SK-N-SH (cell line): ENCODE measurements around the gene SLC4A2. TPM values are rescaled to one million over a fixed set of nuclear protein-coding genes. Genes with fewer than 3 reads are reported as not detected.

Source experiments
- CTCF ChIA-PET: fragments of 300-600, 350-600 bp; formaldehyde crosslinking; extraction: SDS; loops from one replicate; lab custom pipeline; 2021; lab: Yijun Ruan, JAX
- POLR2A ChIA-PET: fragments of 350-600 bp; sonication (Branson Sonifier 250); formaldehyde crosslinking; extraction: SDS; loops from one replicate; lab custom pipeline; 2020; ENCODE audit warnings: antibody characterized with exemption, inconsistent platforms; lab: Yijun Ruan, JAX
- DNase-seq: peaks from one replicate; pipeline ENCODE4 v3.0.0; 2012
- H2AFZ ChIP-seq: fragments of 200-600 bp; sonication (generic); 2 replicates; pipeline ENCODE4 v1.8.1; 2016; ENCODE audit warnings: antibody characterized with exemption, mild to moderate bottlenecking, low read depth
- H3F3A ChIP-seq: fragments of 200-600 bp; sonication (generic); replicated peaks from 2 replicates; pipeline ENCODE3; 2016; ENCODE audit warnings: antibody characterized with exemption, mild to moderate bottlenecking; ENCODE audit not compliant: insufficient read depth
- H3K27ac ChIP-seq, 2 experiments: fragments of 200-500 bp in 1 of 2; fragments of 200-600 bp in 1 of 2; sonication (Bioruptor generic) in 1 of 2; sonication (generic), shearing (Covaris generic) in 1 of 2; 2 replicates each; pipeline versions ENCODE4 v1.5.1 to v1.6.1; 2014 to 2016; ENCODE audit warnings: low read depth in 2 of 2, inconsistent platforms in 1 of 2, low read length in 1 of 2, mild to moderate bottlenecking in 1 of 2, mixed read lengths in 1 of 2
- H3K27me3 ChIP-seq: fragments of 200-600 bp; sonication (generic), shearing (Covaris generic); 2 replicates; pipeline ENCODE4 v1.6.1; 2016; ENCODE audit warnings: mixed run types; ENCODE audit not compliant: insufficient read depth
- H3K36me3 ChIP-seq, 2 experiments: fragments of 200-500 bp in 1 of 2; fragments of 200-600 bp in 1 of 2; sonication (Bioruptor generic) in 1 of 2; sonication (generic) in 1 of 2; replicated peaks in 1 of 2; 2 replicates each; pipeline versions ENCODE3 to v1.5.1; 2014 to 2016; ENCODE audit warnings: low read length in 1 of 2, mild to moderate bottlenecking in 1 of 2; ENCODE audit not compliant: insufficient read depth in 2 of 2, control insufficient read depth in 1 of 2
- H3K4me1 ChIP-seq, 2 experiments: fragments of 200-500 bp in 1 of 2; fragments of 200-600 bp in 1 of 2; sonication (Bioruptor generic) in 1 of 2; sonication (generic), shearing (Covaris generic) in 1 of 2; 2 replicates each; pipeline versions ENCODE4 v1.5.1 to v1.6.1; 2014 to 2016; ENCODE audit warnings: low read depth in 1 of 2, low read length in 1 of 2, mixed run types in 1 of 2; ENCODE audit not compliant: insufficient read depth in 2 of 2, control insufficient read depth in 1 of 2
- H3K4me2 ChIP-seq: fragments of 200-600 bp; sonication (generic), shearing (Covaris generic); 2 replicates; pipeline ENCODE4 v1.6.1; 2017; ENCODE audit warnings: mixed run types
- H3K4me3 ChIP-seq, 2 experiments: fragments of 200-500 bp in 1 of 2; fragments of 200-600 bp in 1 of 2; sonication (Bioruptor generic) in 1 of 2; sonication (generic), shearing (Covaris generic) in 1 of 2; 2 replicates each; pipeline versions ENCODE4 v1.5.1 to v1.8.1; 2014 to 2016; ENCODE audit warnings: low read depth in 2 of 2, inconsistent platforms in 1 of 2, low read length in 1 of 2, mild to moderate bottlenecking in 1 of 2, mixed read lengths in 1 of 2, moderate library complexity in 1 of 2
- H3K79me2 ChIP-seq: fragments of 200-600 bp; sonication (generic); 2 replicates; pipeline ENCODE4 v1.8.1; 2017; ENCODE audit warnings: mild to moderate bottlenecking; ENCODE audit not compliant: insufficient read depth
- H3K9ac ChIP-seq: fragments of 200-600 bp; sonication (generic); 2 replicates; pipeline ENCODE4 v1.6.1; 2017; ENCODE audit warnings: mixed run types
- H3K9me2 ChIP-seq: fragments of 200-600 bp; sonication (generic); 2 replicates; pipeline ENCODE4 v1.6.1; 2017; ENCODE audit warnings: mixed run types
- H3K9me3 ChIP-seq: fragments of 200-600 bp; sonication (generic); 2 replicates; pipeline ENCODE4 v1.6.1; 2017; ENCODE audit warnings: mixed run types, mild to moderate bottlenecking, moderate library complexity
- H4K20me1 ChIP-seq: fragments of 200-600 bp; sonication (generic); 2 replicates; pipeline ENCODE4 v1.6.1; 2017; ENCODE audit warnings: mild to moderate bottlenecking, mixed run types; ENCODE audit not compliant: insufficient read depth
- CTCF ChIP-seq: fragments of 200-600 bp; sonication (generic); IDR thresholded peaks from 2 replicates; pipeline ENCODE4 v1.6.1; 2017; ENCODE audit warnings: antibody characterized with exemption, mild to moderate bottlenecking, moderate library complexity
- EP300 ChIP-seq, 2 experiments: IDR thresholded peaks; 2 replicates each; pipeline versions ENCODE4 v1.4.0 to v1.6.1; 2012; ENCODE audit warnings: borderline replicate concordance in 1 of 2, low read depth in 1 of 2, low read length in 1 of 2
- GATA2 ChIP-seq: sonication (generic); formaldehyde crosslinking; IDR thresholded peaks from 2 replicates; pipeline ENCODE4 v1.5.0; 2020; ENCODE audit warnings: mild to moderate bottlenecking, missing genetic modification reagents
- MXI1 ChIP-seq: IDR thresholded peaks from 2 replicates; pipeline ENCODE4 v1.6.1; 2012; ENCODE audit warnings: mild to moderate bottlenecking, low read depth, low read length, improper control_type of control experiment
- RAD21 ChIP-seq: IDR thresholded peaks from 2 replicates; pipeline ENCODE4 v1.6.1; 2012; ENCODE audit warnings: mild to moderate bottlenecking, low read length
- RCOR1 ChIP-seq: fragments of 150-350 bp; IDR thresholded peaks from 2 replicates; pipeline ENCODE4 v1.6.1; 2017; ENCODE audit warnings: antibody characterized with exemption, low read length
- SIN3A ChIP-seq: IDR thresholded peaks from 2 replicates; pipeline ENCODE4 v1.6.1; 2012; ENCODE audit warnings: low read depth, mild to moderate bottlenecking, low read length, moderate library complexity, borderline replicate concordance
- SMC3 ChIP-seq: IDR thresholded peaks from 2 replicates; pipeline ENCODE4 v1.6.1; 2012; ENCODE audit warnings: low read depth, low read length, improper control_type of control experiment
- YY1 ChIP-seq: IDR thresholded peaks from 2 replicates; pipeline ENCODE4 v1.4.0; 2012; ENCODE audit warnings: low read depth, mild to moderate bottlenecking
- WGBS: methylation state at CpG from one replicate; pipeline ENCODE4 v1.1.6; 2017; ENCODE audit warnings: low lambda C conversion rate; 5-methylcytosine and 5-hydroxymethylcytosine counted together
- polyA plus RNA-seq, 3 experiments: library from polyadenylated mRNA; depleted of rRNA; stranded (reverse); fragments of >200 nt; gene quantifications; 2 replicates each; pipeline ENCODE4 v1.2.3, GENCODE V29; 2012
- TF ChIP-seq, protein P1 (sequence below): IDR thresholded peaks from 2 replicates; pipeline ENCODE4 v1.4.0; 2012; ENCODE audit warnings: low read depth
- TF ChIP-seq, protein P2 (sequence below): IDR thresholded peaks from 2 replicates; pipeline ENCODE4; 2012

Gene SLC4A2
- polyA plus RNA-seq, 1 of the 3 experiments (the other 2 are of a cell fraction) = 167 TPM

GRCh38 chr7:151017953-151018420 is 41.4 kb upstream of the SLC4A2 start:
- CTCF ChIA-PET = interaction anchor here (0.5 to 8.3 kb wide), 77 partner anchors 10 to 655 kb away, joined by 3 to 107 read pairs (median 4); partner anchors contain the start of genes ABCB8, ABCF2, CDK5 and FASTK

More at GRCh38 chr7:151017953-151018420, 41.4 kb upstream of the SLC4A2 start:
- H3K9me2 ChIP-seq = no peaks in the 10 kb centered on the region
- WGBS = 11% methylated on average over 33 of the region's 34 CpGs
- no peaks in the 10 kb centered on the region for H4K20me1 ChIP-seq
- no peaks in the 10 kb centered on the region for H3K9me3 ChIP-seq
- H3K27me3 ChIP-seq = peaks cover 15% of the 10 kb centered on the region; the same call in 1 of the 2 replicates
- peak overlapping the region; percentile 28 to 34 for H3K4me3 ChIP-seq
- H2AFZ ChIP-seq = no peak overlapping the region
- H3K27ac ChIP-seq = peak overlapping the region in 1 of 2 experiments; percentile 18; a peak in 2 of 4 replicates
- no peaks in the 10 kb centered on the region for H3K36me3 ChIP-seq
- POLR2A ChIA-PET = interaction anchor here (0.7 to 1.3 kb wide), 6 partner anchors 9 to 120 kb away, joined by 3 to 10 read pairs (median 3); partner anchors contain the start of gene ABCB8
- peak; percentile 98 for DNase-seq
- TF ChIP-seq RAD21 (peak; percentile 73), YY1 (no peak), SIN3A (peak; percentile 11; the same call in 1 of the 2 replicates), SMC3 (peak; percentile 84), RCOR1 (peak; percentile 55; the same call in 1 of the 2 replicates), EP300 (IDR thresholded peaks at IDR 0.05; ENCODE audit: borderline replicate concordance in 1 of 2, low read depth in 1 of 2, low read length in 1 of 2) (no peak), GATA2 (CRISPR knock-in tag) (peak; percentile 66; the same call in 1 of the 2 replicates), MXI1 (peak; percentile 64; the same call in 1 of the 2 replicates), CTCF (peak; percentile 99)
- TF ChIP-seq, protein P1, sequence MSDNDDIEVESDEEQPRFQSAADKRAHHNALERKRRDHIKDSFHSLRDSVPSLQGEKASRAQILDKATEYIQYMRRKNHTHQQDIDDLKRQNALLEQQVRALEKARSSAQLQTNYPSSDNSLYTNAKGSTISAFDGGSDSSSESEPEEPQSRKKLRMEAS = peak; percentile 53
- TF ChIP-seq, protein P2, sequence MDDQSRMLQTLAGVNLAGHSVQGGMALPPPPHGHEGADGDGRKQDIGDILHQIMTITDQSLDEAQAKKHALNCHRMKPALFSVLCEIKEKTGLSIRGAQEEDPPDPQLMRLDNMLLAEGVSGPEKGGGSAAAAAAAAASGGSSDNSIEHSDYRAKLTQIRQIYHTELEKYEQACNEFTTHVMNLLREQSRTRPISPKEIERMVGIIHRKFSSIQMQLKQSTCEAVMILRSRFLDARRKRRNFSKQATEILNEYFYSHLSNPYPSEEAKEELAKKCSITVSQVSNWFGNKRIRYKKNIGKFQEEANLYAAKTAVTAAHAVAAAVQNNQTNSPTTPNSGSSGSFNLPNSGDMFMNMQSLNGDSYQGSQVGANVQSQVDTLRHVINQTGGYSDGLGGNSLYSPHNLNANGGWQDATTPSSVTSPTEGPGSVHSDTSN = no peak
- TF ChIP-seq, all 33 proteins: peak for 8
- Histone ChIP-seq H3K79me2 (no peaks in the 10 kb centered on the region), H3K4me2 (peak overlapping the region; percentile 70; the same call in 1 of the 2 replicates), H3K4me1 (peaks cover 0 to 27% of the 10 kb centered on the region in 2 experiments; a peak in 1 of 4 replicates), H3F3A (no peaks in the 10 kb centered on the region), H3K9ac (no peak overlapping the region)
